Anterior cingulate cortex (tissue), 58 donors: ENCODE data around the gene CTNNBIP1.
A peak's percentile ranks its signal among the peaks of the same experiment; 100 is the strongest.
"Not testable (repeated sequence)": the region's sequence is repeated elsewhere in the genome, so short reads cannot be mapped to it uniquely, and the experiment has no call there.

Experiments used
- DNase-seq, 58 donors: peaks; one replicate each; lab custom pipeline; 2025; lab: John Stamatoyannopoulos, UW

CTNNBIP1 gene, protein sequence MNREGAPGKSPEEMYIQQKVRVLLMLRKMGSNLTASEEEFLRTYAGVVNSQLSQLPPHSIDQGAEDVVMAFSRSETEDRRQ

DNA sequence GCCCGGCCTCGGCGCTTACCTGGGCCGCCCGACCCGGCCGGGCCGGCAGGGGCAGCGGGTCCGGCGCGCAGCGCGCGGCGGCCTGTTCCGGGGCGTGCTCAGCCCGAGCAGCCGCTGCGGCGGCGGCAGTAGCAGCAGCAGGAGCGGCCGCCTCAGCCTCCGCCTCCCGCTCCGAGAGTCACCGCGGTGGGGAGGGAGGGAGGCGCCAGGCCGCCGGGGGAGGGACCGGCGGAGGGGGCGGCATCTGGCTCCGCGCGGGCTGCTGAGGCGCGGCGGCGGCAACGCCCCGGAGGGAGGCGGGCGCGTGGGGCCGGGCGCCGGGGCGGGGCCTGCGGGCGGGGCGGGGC, at the start of gene CTNNBIP1:
Gene CTNNBIP1, minus strand, starts transcription at position 194 of the 347 bp plus-strand sequence. CDS start 38,205 bp downstream, outside the sequence.
- DNase-seq, result no peak

DNA sequence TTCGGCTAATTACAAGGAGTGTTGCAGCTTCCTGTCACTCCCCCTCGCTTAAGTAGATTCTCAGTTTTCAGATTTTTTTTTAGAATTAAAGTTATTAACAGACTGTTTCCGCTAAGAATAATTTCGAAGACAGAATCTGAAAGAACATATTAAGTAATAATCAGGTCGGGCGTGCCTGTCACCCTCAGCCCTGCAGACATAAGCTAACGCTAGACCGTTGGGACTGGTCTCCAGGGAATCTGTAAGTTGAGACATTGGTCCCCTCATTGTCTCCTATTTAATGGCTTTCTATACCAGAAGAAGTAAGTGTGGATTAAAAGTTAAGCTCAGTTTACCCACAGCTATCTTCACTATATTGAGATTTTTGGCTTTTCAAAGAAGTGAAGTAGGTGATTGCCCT, 47.7 kb upstream of the CTNNBIP1 start:
- no peak for DNase-seq

DNA sequence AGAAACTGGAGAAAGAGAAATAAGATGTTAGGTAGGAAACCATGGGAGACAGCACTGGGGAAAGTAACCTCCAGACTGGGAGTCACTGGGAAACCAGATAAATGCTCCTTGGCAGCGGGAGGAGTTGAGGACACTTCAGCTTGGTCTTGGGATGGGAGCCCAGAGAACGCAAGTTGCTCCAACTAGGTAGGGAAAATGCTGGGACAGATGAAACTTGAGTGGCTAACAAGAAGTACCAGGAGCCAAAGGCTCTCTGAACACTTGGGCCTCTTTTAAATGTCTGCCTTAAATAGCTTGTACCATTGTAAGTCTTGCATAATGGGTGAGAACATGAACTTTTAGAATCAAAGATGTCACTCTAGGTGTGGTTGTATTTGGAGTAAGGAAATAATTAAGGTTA, 36.2 kb upstream of the CTNNBIP1 start:
- DNase-seq, result no peak

DNA sequence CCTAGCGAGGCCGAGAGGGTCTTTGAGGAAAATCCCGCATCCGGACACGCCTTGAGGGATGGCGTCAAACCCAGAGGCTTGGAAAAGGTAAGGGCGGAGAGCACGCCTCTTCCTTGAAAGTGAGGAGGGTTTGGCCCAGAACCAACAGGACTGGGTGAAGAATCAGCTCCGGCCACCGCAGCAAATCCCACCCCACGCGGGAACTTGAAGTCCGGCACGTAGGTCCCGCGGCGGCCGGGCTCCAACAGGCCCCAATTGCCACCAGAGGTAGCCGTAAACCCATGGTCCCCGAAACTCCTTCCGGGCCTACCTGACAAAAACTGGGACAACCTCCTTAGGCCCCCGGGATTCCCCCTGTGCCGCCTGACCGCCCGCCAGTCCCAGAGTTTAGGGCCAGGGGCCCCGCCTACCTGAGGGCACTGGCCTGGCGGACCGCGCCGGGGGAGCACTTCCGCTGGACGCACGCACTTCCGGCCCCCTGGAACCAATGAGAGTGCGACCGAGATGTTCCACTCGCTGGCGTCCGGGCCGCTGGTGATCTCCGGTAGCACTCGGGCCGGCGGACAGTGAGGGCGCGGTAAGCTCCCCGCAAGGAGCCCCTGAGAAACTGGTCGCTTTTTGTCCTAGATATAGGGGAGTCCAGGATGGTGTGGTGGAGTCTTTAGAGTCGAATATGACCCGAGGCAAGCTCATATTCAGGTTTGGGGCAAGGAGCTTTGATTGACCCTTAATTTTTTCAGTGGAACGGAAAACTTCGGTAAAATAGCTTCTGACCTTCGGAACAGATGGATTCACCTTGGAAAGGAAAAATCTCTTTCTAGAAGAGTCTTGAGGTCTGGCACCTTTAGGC, 33.1 kb upstream of the CTNNBIP1 start, which contains the start of the genes LZIC and NMNAT1:
Gene LZIC, minus strand, starts transcription at position 453 of the 850 bp plus-strand sequence. CDS start 6,772 bp downstream, outside the sequence.
Gene NMNAT1, plus strand, starts transcription at position 537 of the 850 bp plus-strand sequence. CDS start 28,599 bp downstream, outside the sequence.
- DNase-seq, result peak; percentile 52 to 94 (median 89)

DNA sequence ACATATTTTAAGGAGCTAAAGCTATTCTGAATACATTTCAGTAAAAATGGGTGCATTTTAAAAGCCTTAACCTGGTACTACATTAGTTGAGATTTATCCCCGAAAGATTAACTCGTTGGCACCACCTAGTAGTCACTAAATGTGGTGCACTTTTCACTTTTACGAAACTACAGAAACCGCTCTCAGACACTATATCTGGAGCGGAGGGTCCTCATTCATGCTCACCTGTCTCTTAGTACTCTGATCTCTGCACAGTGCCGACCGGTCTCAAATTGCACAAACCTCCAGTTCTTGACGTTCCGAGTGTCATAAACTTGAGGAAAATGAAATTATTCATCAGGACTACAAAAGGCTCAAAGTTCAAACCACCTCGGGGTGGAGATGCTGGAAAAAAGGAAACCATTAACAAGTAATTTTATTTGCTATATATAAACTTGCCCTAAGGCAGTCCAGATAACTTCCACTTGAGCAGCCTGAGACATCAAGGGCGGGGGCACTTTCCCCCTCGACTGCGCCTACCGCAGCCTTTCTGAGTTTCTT, 32.4 kb upstream of the CTNNBIP1 start:
- DNase-seq, result peak in 5 of 58 donors; percentile 1 to 30 (median 9)

DNA sequence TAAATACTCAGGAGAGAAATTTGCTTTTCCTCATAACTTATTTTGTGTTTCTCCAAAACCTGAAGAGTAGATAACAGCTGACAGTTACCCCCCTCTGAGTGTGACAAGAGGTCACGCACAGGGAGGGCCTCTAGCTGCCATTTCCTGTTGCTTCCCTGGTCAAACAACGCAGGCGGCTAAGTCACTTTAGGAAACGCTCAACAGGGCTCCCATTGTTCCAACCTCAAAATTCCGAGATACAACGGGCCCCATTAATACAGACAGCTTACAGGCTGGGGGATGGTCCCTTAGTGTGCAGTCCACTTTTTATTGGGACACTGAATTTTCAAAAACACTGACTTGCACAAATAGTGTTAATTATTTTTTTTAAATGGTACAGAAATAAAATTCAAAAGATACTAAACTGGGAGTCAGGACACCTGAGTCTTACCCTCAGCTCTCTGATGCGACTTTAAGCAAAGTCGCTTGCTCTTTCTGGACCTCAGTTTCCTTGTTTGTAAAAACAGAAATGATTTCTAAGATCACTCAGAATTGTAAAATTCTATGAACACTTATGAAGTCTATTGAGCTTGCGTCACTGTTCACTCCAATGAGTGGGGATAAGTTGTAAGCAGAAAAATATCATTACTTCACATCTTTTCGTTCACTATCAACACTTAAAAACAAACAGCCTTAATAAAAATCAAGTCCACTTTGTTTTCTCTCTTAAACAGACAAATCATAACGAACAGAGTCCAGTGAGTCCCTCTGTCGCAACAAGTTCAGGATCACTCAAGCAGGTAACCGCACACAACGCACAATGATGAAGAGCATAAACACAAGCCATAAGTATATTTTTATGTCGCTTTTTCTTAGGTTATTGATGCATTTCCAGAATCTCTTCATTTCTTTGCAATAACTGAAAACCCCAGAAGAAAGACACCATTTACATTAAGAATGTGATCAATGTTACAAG, 19.6 kb upstream of the CTNNBIP1 start:
- DNase-seq, result peak in 36 of 58 donors; percentile 3 to 85 (median 46)

DNA sequence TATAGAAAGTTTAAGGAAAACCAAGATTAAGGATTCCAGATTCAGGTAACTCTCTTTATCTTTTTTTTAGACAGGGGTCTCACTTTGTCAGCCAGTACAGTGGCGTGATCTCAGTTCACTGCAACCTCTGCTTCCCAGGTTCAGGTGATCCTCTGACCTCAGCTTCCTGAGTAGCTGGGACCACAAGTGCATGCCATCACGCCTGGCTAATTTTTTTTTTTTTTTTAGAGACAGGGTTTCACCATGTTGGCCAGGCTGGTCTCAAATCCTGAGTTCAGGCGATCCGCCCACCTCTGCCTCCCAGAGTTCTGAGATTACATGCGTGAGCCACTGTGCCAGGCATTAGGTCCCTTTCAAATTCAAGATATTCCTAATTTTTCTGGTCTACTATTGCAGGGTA, 17.2 kb upstream of the CTNNBIP1 start:
- no peak for DNase-seq

DNA sequence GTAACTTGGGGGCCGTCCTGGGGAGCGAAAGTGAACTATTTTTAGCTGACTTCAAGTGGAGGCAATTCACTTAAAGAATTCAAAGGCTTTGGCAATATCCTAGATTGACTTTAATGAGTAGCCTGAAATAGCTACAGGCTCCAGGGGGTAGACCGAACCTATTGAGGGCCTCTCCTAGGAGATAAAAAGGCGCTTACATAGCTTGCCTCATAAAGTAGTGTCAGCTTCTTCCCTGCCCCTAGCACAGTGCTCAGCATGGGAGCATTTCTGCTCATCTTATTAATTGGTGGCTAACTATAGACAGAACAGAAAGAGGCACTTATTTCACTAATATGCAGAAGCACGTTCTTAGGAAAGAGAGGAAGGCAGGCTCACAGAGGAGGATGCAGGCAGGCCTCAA, 12.3 kb upstream of the CTNNBIP1 start:
- DNase-seq, result no peak

DNA sequence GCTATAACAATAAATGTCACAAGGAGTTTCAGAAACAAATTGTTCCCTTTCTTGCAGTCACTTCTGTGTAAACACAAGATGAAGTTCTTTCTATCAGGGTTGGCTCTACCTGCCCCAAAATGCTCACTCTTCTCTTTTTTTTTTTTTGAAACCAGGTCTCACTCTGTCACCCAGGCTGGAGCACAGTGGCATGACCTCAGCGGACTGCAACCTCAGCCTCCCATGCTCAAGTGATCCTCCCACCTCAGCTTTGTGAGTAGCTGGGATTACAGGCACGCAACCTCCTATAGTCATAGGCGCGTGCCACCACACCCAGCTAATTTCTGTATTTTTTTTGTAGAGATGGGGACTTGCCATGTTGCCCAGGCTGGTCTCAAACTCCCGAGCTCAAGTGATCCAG, 10.5 kb upstream of the CTNNBIP1 start:
- DNase-seq, result no peak

DNA sequence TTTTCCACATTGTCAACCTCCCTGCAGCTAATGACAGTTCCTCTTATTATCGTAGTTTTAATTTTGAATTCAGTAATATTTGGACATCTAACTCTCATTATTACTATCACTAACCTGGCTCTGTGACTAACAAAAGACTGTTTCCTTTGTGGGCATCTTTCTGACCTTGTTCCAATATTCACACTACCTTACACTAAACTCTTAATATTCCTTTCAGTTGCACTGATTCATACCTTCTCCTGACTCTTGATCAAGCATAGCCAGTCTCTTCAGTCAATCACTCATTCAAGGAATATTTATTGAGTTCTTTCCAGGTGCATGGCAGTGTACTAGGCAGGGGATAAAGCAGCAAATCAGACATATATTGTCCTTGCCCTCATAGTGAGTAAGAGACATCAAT, 7.8 kb upstream of the CTNNBIP1 start:
- no peak for DNase-seq

DNA sequence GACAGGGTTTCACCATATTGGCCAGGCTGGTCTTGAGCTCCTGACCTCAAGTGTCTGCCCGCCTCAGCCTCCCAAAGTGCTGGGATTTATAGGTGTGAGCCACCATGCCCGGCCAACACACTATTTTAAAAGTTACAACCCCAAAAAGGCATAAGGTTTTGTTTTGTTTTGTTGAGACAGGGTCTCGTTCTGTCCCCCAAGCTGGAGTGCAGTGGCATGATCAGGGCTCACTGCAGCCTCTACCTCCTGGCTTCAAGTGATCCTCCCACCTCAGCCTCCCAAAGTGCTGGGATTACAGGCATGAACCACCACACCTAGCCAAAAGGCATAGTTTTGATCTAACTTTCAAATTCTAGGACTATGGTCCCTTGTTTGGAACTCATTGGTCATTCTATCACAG, 7.4 kb upstream of the CTNNBIP1 start:
- DNase-seq, result not testable (repeated sequence)

DNA sequence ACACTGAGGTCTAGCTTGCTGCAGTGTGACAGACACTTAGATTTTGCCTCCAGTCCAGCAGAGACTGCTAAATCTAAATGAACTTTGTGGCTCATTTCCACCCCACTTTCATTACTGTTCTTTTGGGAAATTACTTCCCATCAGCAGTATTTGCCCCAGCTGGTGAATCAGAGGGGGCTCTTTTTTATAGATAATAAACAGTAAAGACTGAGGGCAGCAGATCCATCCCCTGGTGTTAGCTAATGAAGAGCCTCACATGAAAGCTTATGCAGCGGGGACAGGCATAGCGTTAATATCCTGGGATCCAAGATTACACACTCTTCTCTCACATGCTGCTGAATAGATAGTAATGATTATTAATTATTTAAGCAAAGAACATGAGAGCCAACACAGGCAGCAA, 6.4 kb upstream of the CTNNBIP1 start:
- DNase-seq, result no peak

DNA sequence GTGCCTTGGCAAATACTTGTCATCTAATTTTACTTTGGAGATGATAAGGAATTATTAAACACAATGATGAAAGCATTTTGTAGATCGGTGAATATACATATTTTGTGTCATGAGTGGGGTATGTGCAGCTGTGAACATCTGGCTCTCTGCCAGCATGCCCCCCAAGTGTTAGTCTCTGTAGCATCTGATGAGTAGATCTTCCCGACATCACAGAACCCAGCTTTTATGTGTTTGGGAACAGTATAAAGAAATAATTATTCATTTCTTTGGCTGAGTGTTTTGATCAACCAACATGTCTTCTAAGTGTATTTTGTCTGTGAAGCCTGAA, 4.5 kb upstream of the CTNNBIP1 start:
- peak in 1 of 58 donors; percentile 16 for DNase-seq

DNA sequence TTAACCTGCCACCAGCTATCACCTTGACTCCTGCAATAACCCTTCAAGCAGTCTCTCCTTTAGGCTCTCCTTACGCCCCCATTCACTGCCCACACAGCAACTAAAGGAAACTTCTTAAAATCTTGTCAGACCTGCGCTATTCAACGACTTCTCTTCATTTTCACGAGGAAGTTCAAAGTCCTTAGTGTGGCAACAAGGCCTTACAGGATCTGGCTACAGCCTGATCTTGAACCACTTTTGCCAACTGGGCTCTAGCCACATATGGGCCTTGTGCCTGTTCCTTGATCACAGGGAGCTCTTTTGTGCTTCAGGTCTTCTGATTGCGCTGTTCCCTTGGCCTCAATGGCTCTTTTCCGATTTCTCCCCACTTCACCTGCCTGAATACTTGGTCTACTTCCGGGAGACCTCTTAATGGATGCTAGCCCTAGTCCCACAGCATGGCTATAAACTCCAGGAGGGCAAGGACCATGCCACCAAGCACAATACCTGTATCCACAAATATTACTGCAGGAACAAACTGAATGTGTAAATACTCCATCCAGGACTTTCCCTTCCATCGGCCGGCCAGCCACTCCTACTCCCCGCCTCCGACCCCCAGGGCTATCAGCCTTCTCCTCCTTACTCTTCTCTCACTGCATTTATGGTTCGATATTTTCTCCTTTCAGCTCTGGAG, 2.3 kb upstream of the CTNNBIP1 start:
- DNase-seq, result no peak

DNA sequence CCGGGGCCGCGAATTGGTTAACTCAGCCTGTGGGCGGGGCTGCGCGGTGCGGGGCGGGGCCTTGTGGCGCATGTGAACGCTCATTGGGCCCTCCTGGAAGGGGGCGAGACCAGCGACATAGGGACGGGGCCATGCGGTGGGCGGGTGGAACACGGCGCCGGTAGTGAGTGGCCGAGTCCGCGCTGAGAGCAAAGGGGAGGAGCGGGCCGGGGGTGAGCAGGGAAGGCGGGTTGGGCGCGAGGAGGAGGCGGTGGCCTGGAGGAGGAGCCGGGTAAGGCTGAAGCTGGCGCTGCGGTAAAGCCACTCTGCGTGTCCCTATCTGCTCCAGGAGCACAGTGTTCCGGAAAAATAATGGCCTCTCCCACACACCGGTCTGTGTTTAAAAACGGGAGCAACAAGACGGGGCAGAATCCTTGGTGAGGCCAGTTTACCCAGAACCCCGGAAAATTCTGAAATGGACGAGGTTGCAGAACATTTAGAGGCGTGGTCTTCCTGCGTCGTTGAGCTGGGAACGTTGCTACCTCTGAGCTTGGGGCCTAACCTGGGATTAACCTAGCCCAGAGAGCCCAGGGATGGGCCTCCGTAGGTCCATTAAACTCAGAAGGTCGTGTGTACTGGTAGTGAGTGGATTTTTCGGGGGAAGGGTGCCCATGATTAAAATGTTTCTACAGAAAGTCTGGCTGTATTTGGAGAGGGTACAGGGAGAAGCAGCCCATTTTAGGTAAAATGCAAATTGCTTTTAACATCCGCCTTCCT, 532 bp upstream of the CTNNBIP1 start:
- DNase-seq, result peak; percentile 76 to 100 (median 99)

DNA sequence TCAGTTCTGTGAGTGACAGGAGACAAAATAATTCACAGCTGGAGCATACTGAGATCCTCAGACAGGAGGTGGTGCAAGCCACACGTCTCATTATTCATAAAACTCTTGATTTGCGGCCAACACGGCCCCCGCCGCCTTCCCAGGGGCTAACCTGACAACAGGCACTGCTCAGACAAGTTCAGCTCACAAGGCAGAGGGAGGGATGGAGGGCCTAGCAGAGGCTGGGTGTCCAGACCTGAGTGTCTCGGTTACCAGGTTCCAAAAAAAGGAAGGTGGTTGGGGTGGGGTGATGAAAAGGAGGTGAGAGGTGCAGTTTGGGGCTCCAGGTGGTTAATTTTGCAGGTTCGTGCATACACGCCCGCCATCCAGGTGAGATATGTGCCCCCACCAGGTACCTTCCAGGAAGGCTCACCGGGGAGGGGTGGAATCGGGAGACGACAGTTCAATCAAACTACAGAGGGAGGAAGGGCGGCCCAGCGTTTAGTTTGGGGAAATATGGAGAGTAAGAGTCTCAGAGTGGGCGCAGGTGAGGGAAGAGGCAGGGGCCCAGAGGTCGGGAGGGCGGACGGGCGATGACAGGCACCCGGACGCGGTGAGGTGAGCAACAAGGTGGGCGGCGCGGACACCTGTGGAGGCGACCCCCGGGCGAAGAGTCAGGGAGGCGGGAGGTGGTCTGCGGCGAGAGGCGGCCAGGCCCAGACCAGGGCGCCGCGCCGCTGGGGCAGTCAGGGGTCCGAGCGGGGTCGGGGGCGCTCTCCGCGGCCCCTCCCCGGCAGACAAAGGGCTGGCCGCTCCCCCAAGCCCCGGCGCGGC, 629 bp downstream of the CTNNBIP1 start:
- peak in 4 of 58 donors; percentile 6 to 20 (median 12) for DNase-seq

DNA sequence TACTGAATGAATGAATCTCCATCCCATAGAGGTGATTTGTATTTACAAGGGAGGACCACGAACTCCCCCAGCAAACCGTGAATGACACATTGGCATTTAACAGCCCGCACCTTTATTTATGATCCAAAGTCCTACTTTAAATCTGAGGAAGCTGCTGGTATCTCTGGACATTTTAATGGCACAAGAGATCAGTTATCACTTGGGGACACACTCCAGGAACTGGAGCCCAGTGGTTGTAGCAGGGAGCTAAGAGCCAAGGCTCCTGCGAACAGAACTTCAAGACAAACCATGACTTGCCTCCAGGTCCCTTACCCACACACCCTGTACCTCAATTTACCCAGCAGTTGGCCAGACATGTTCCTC, 1.2 kb downstream of the CTNNBIP1 start:
- no peak for DNase-seq

DNA sequence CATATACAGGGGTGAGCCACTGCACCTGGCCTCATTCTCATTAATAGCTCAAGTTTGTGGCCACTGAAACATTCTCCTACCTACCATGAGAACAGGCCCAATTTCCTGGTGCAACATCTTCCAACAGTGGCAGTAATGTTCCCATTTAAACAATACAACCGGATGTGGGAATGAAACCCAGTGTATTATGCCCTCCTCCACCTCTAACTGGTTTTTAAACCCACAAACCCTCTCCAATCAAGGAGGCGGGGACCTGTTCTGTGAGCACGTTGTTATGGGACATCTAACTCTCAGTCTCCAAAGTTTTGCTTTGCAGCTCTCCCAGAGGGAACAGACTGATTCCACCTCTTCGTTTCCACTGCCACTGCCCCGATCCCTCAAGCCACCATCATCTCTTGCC, 2.6 kb downstream of the CTNNBIP1 start:
- DNase-seq, result no peak

DNA sequence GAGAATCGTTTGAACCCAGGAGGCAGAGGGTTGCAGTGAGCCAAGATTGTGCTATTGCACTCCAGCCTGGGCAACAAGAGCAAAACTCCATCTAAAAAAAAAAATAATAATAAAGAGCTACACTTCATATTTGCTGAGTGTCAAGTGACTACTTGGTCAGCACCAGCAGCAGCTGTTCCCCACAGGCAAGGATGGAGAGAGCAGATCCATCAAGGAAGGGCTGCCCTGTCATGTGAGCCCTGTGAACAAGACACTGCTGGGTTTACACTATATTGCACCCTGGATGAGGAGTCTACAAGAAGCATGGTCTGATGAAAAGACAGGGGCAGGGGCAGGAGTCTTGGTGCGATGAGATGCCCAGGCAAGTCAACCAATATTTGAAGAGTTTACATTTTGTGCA, 3.6 kb downstream of the CTNNBIP1 start:
- DNase-seq, result no peak
